Smooth muscle cell of the brain vasculature (primary cell): ENCODE data around the gene IGFBP7.
A peak's percentile ranks its signal among the peaks of the same experiment; 100 is the strongest.

ENCODE experiments used
- DNase-seq: peaks from one replicate; pipeline ENCODE4 v3.0.0-alpha.2; 2012; ENCODE audit warnings: low read depth, low spot score

Gene IGFBP7

GRCh38 chr4:57131849-57132742, 21.9 kb upstream of the IGFBP7 start:
- DNase-seq, result no peak

- DNase-seq, result no peak
Observed at GRCh38 chr4:57129477-57129876, 19.3 kb upstream of the IGFBP7 start.

- no peak for DNase-seq
Observed at GRCh38 chr4:57127361-57127760, 17.2 kb upstream of the IGFBP7 start.

GRCh38 chr4:57125996-57126395, 15.8 kb upstream of the IGFBP7 start:
- DNase-seq, result no peak

DNA sequence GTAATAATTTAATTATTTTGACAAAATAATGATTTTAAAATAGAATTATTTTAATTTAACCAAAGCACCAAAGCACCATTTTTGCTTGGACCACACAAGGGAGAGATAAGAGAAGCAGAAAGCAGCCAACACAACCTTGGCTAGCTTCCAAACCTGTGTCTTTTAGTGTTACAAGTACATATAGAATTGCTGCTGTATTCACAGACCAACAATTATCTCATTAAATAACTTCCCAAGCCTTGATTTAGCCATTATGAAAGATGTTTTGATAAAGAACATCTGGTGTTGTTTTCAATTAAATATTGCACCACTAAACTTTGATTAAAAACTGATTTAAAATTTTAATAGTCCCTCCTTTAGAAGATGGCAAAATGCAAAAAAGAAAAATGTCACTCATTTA, 14.0 kb upstream of the IGFBP7 start:
- DNase-seq, result no peak

GRCh38 chr4:57122959-57123358, 12.8 kb upstream of the IGFBP7 start:
- DNase-seq, result no peak

GRCh38 chr4:57119054-57119651, 9.0 kb upstream of the IGFBP7 start:
- peak; percentile 85 for DNase-seq

DNA sequence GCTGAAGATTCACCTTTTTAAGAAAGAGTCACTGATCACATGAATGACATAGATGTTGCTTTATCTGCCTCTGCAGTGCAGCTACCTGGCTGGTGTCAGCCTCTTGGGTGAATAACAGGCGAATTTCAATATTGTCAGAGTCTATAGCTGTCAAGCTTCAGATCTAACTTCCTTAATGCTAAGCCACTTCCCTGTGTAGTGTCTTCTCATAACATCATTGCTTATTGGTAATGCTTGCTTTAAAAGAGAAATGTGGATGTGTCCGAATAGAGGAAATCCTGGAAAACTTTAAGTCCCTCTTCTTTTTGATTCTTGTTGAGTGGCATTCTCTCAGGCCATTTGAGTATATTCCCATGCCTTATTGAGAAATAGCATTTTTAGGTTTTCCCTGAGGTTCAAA, 7.3 kb upstream of the IGFBP7 start:
- no peak for DNase-seq

DNA sequence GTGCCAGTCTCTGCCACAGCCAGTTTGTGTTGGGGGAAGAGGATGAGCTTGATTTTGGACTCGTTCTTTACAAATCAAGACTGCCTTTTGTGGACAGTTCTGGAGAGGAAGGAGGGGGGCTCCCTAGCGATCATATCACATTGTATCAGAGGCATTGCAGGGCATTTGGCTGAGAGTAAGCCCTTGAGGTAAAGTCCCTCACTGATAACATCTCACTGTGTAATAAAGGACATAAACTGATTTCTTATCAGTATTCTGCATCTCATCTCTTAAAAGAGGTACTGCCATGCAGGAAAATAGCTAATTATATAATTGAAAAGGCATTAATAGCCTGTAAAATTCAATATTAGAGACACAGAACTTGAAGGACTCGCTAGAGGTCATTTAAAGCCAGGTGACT, 6.1 kb upstream of the IGFBP7 start:
- DNase-seq, result no peak

GRCh38 chr4:57114973-57115372, 4.8 kb upstream of the IGFBP7 start:
- DNase-seq, result no peak

- no peak for DNase-seq
Observed at GRCh38 chr4:57113870-57114269, 3.7 kb upstream of the IGFBP7 start.

DNA sequence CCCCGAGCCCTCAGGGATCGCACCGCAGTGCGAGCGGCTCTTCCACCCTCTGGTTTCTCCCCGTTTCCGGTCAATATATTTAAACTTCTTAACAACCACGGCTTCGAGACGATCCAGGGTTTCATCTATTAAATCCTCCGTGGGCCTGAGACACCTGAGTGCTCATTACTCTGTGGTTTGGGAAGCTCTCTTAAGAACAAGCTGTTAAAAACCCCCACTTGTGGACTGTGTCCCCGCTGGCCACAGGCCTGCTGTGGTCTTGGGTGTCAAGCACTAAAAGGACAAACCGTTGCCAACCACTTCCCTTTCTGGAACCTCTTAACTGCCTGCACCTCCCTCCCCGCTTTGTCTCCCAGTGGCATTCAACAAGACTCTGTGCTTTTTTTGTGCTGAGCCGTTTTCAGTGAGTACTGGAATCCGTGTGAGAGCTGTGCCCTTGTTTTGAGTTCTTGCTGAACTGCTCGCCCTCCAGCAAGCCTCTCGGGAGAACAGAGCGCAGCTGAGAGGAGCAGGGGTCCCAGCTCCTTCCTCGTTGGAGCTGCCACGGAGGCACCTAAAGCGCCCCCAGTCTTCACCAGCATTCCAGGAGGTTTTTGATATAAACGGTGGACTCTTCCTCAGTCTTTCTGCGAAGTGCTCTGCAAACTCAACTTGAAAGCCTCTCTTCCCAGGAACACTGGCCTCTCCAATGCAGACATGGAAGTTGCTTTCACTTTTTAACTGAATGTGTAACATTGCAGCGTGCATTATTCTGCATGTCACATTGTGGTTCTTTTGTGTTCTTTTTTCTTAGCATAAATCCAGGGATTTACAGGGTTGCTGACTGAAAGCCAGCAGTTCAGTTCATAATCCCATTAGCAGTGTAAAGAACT, 691 bp upstream of the IGFBP7 start:
- DNase-seq, result peak; percentile 69

DNA sequence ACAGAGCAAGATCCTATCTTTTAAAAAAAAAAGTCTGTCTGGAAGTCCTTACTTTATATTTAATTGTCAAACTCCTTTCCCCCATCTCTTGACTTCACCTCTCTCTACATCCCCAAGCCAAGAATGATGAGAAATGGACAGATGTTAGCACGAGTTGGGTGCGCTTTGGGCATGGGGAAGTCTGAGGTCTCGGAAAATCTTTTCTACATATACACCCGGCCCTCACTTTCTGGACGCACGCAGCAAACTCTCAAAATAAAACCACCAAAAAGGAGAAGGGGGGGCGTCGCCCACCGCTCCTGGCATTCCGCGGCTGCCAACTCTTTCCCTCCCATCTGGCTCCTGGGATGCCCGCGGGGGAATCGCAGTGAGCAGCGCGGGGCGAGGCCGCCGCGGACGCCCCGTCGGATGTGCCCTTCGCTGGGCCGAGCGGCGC, 756 bp downstream of the IGFBP7 start:
- no peak for DNase-seq

DNA sequence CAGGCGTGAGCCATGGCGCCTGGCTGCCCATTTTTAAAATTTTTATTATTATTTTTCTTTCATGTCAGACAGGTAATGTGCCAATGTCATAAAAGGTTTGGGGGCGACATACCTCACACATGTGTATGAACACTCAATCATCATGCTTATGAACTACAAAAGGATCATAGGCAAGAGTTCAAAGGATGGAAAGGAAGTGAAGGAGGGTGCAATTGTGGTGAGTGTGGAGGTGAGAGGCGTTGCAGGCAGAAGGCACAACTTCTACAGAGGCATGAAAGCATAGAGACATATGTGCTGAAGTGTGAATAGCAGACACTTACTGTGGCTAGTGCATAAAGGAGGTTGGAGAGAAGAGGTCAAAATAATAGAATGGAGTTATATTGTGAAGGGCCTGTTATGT, 4.0 kb downstream of the IGFBP7 start:
- no peak for DNase-seq

DNA sequence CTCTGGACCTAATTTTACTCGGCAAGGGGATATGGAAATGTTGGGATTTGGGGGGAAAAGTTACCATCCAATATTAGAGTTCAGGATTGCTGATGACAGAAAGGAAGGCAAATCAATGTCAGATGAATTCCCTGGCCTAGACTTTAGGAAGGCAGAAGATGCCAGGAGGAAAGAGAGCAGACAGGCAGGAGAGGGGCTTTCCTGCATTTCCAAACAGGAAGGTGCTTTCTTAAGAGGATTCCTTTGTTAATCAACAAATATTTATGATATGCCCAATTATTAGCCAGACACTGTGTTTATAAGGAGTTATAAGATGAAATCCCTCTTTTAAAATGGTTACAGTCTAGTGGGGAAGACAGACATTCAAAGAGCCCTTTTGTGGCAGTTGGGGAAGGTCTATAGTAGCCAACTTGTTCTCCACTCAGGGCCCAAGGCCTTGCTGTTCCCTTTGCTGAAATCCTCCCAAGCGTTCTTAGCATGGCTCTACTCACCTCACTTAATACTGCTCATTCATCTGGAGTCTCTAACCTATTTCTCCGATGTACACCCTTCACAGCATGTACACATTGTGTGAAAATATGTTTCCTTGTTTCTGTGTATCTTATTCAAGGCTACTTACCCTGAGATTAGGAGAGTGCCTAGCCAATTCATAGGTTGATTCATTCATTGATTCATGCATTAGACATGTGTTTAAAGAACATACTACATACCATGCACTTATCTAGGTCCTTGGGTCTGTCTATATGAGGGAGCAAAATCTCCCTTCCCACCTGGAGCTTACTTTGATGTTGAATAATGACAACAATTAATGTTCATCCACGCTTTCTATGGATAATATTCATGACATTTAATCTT, 5.3 kb downstream of the IGFBP7 start:
- DNase-seq, result no peak

DNA sequence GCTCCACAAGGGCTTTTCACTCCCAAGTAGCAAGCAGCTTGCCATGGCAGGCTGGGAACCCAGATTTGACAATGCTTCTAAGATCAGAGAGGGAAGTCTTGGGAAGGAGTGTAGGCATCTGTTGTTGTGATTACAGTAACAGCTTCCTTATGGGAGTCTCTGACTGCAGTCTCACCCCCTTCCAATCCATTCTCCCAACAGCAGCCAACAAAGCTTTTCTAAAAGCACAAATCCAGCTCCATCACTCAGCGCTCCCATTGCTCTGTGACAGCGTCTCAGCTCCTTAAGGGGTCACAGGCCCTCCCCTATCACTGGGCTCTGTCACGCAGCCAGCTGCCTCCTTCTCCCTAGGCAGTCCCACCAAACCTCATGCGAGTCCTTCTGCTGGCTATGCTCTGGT, 7.1 kb downstream of the IGFBP7 start:
- no peak for DNase-seq

DNA sequence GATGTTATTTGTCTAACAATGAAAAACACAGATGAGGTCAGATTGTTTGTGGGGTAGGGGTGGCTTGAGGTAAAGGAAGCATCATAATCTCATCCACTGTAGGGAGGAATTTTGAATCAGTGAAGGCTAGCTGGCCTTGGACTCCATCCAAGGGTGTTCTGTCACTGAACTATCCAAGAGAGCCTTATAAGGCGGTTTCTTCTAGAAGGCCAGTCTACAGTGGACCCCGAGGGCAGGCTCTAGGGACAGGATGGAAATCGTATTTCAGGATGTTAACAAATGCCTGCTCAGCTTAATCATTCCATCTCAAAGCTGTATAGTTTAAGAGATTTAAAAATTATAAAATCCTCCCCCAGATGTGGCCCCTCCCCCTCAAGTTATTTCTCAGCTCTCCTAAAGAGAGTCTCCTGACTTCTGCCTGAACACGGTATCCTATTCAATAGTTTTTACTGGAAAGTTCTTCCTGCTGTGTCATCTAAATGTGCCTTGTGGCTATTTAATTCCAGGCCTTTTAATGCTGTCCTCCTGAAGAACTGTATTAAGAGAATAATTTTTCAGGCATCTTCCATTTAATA, 8.0 kb downstream of the IGFBP7 start:
- DNase-seq, result peak; percentile 92

- no peak for DNase-seq
Observed at GRCh38 chr4:57100979-57101651, 9.1 kb downstream of the IGFBP7 start.

DNA sequence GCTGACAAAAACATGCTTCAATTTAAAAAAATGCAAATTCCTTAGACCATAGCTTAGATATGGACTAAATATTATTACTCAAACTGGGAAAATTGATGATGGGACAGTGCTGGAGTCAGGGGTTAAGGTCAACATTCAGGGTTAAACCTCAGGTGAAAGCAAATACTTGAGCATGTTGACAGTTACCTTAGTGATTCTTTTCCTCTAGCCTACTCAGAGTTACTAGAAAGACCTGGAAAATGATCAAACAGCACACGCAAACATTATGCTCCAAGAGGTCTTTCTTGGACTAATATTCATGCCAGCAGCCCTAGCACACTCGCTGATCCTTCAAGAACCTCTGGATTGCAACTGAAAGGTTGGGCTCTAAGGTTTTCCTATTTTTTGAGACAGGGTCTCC, 10.8 kb downstream of the IGFBP7 start:
- DNase-seq, result no peak

DNA sequence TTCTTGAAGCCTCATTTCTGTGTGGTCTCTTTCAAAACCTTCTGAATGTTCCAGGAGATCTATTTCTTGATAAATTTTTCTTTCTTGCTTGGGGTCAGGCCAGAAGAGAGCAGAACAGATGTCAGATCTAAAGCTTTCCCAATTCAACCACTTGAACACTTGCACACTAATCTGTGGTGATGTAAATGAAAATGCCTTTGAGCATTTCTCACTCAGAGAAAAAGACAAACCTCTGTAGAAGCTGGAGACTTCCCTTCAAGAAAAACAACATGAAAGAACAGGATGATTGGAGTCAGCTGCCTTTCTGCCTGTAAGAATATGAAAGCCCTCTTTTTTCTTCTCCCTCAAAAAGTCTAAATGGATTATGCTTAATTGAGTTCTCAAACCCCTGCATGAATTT, 11.2 kb downstream of the IGFBP7 start:
- no peak for DNase-seq
